Mucosa of descending colon (tissue), 3 donors: ENCODE data around the gene SLC43A1. TPM values are rescaled to one million over a fixed set of nuclear protein-coding genes. Genes with fewer than 3 reads are reported as not detected.

Source experiments
- ATAC-seq: fragments of 200-7000 bp; cut with Tn5 transposase; one replicate; pipeline ENCODE4 v1.9.1; 2020; ENCODE audit warnings: mild to moderate bottlenecking, moderate library complexity
- DNase-seq, 3 donors: peaks; one replicate each; pipeline ENCODE4 v3.0.0-alpha.2; 2020
- H3K36me3 ChIP-seq: fragments of 200-600 bp; one replicate; pipeline ENCODE4 v1.8.0; 2021; ENCODE audit warnings: low read depth, mild to moderate bottlenecking
- H3K4me1 ChIP-seq: fragments of 200-600 bp; one replicate; pipeline ENCODE4 v1.8.0; 2021; ENCODE audit warnings: low read depth, mild to moderate bottlenecking
- H3K4me3 ChIP-seq: fragments of 200-600 bp; one replicate; pipeline ENCODE4 v1.8.0; 2021; ENCODE audit warnings: mild to moderate bottlenecking
- H3K9me3 ChIP-seq: fragments of 200-600 bp; one replicate; pipeline ENCODE4 v1.8.0; 2021; ENCODE audit warnings: mild to moderate bottlenecking
- intact Hi-C, 2 donors: fragments of 100-400 bp; cut with DNase I in 1 of 2; cut with micrococcal nuclease in 1 of 2; formaldehyde crosslinking; loops; one replicate each; pipeline versions ENCODE4 v1.11.0 to v1.11.1; 2022; cut with DNase I, micrococcal nuclease
- total RNA-seq, 3 donors: library from RNA; stranded (reverse); fragmentation: NEBNext Ultra II Directional in 2 of 3; extraction: Animal tissue kit (Norgen Biotek cat#: 25700) in 2 of 3; gene quantifications; one replicate each; pipeline versions ENCODE4 v1.2.1 to v1.2.4, GENCODE V29; 2021 to 2023
- TF ChIP-seq, protein P1 (sequence below): fragments of 200-600 bp; IDR thresholded peaks from one replicate; pipeline ENCODE4 v1.8.0; 2022; ENCODE audit warnings: antibody characterized with exemption, mild to moderate bottlenecking
- donor health status: DM: no; HTN: no; CAD: no; lungs with moderate emphysema.
- donor health status: DM: no; HTN: no; CAD: no.
- donor health status: DM: no; HTN: yes; CAD: no.

The SLC43A1 gene
- total RNA-seq, 3 donors from 2014 or later: 8.3 to 22.6 (median 9.9) TPM

DNA sequence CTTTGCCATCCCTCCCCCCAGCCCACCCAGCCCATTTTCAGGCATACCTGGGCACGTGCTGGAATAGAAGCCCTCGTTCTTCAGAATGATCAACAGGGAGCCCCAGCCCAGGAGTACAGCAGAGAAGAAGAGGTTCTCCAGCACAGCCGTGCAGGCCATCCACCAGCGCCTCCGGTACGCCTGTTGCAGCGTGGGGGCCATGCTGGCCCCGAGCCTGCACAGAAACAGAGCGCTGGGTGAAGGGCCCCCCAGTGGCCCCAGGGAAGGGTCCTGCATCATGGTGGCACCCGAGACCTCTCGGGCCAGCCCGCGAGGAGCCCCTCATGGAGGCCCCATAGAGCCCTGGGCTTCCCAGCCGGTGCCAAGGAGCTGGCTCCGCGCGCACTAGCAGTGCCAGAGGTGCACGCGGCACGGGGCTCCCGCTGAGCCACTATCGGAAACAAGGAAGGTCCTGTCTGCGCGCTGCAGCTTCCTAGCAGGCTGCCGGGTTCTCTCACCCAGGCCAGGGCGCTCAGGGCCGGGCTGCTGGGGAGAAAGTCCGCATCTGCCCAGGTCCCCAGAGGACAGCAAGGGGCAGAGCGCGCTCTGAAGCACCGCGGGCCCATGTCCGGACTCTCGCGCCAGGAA, 1.5 kb downstream of the SLC43A1 start:
- Histone ChIP-seq H3K4me3 (peak overlapping the region; percentile 50), H3K4me1 (peaks cover 11% of the 10 kb centered on the region), H3K36me3 (no peaks in the 10 kb centered on the region), H3K9me3 (no peaks in the 10 kb centered on the region)
- ATAC-seq (peak; percentile 84), DNase-seq (peak; percentile 63 to 72 (median 72))
- TF ChIP-seq, protein P1, sequence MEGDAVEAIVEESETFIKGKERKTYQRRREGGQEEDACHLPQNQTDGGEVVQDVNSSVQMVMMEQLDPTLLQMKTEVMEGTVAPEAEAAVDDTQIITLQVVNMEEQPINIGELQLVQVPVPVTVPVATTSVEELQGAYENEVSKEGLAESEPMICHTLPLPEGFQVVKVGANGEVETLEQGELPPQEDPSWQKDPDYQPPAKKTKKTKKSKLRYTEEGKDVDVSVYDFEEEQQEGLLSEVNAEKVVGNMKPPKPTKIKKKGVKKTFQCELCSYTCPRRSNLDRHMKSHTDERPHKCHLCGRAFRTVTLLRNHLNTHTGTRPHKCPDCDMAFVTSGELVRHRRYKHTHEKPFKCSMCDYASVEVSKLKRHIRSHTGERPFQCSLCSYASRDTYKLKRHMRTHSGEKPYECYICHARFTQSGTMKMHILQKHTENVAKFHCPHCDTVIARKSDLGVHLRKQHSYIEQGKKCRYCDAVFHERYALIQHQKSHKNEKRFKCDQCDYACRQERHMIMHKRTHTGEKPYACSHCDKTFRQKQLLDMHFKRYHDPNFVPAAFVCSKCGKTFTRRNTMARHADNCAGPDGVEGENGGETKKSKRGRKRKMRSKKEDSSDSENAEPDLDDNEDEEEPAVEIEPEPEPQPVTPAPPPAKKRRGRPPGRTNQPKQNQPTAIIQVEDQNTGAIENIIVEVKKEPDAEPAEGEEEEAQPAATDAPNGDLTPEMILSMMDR: no peak
- intact Hi-C loops: no loop called here

- no peak overlapping the region for H3K4me3 ChIP-seq
- TF ChIP-seq, protein P1: no peak
- ATAC-seq (no peak), DNase-seq (no peak)
- no peaks in the 10 kb centered on the region for H3K36me3 ChIP-seq
- no peaks in the 10 kb centered on the region for H3K9me3 ChIP-seq
- peaks cover 11% of the 10 kb centered on the region for H3K4me1 ChIP-seq
- intact Hi-C loops: no loop called here
These were observed 2.1 kb downstream of the SLC43A1 start for GRCh38 chr11:57513452-57513795.

GRCh38 chr11:57512646-57513451, 2.7 kb downstream of the SLC43A1 start:
- no peaks in the 10 kb centered on the region for H3K9me3 ChIP-seq
- H3K36me3 ChIP-seq: no peaks in the 10 kb centered on the region
- no peak overlapping the region for H3K4me3 ChIP-seq
- peaks cover 11% of the 10 kb centered on the region for H3K4me1 ChIP-seq
- ATAC-seq: no peak
- intact Hi-C loops: no loop called here
- no peak for DNase-seq
- TF ChIP-seq, protein P1: no peak

DNA sequence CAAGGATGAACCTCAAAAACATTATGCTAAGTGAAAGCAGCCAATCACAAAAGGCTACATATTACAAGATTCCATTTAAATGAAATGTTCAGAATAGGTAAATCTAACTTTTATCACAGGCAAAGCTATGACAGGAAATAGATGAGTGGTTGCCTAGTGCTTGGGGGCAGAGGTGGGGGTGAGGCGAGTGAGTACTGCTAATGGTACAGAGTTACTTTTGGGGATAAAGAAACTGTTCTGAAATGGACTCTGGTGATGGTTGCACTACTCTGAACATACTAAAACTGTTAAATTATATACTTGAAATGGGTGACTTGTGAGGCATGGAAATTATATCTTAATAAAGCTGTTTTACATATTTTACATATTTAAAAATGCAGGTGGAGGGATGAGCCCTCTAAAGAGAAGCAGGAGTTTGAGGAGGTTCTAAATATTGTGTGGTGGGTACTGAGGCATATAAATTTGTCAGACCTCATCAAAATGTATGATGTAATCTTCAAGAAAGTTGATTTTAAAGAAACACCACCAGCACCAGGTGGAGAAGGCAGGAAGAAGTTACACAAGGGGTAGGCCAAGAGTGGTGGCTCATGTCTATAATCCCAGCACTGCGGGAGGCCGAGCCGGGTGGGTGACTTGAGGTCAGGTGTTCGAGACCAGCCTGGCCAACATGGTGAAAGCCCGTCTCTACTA, 3.6 kb downstream of the SLC43A1 start:
- intact Hi-C loops: no loop called here
- peaks cover 11% of the 10 kb centered on the region for H3K4me1 ChIP-seq
- DNase-seq (no peak), ATAC-seq (no peak)
- H3K9me3 ChIP-seq: no peaks in the 10 kb centered on the region
- H3K4me3 ChIP-seq: no peak overlapping the region
- no peaks in the 10 kb centered on the region for H3K36me3 ChIP-seq
- TF ChIP-seq, protein P1: no peak

DNA sequence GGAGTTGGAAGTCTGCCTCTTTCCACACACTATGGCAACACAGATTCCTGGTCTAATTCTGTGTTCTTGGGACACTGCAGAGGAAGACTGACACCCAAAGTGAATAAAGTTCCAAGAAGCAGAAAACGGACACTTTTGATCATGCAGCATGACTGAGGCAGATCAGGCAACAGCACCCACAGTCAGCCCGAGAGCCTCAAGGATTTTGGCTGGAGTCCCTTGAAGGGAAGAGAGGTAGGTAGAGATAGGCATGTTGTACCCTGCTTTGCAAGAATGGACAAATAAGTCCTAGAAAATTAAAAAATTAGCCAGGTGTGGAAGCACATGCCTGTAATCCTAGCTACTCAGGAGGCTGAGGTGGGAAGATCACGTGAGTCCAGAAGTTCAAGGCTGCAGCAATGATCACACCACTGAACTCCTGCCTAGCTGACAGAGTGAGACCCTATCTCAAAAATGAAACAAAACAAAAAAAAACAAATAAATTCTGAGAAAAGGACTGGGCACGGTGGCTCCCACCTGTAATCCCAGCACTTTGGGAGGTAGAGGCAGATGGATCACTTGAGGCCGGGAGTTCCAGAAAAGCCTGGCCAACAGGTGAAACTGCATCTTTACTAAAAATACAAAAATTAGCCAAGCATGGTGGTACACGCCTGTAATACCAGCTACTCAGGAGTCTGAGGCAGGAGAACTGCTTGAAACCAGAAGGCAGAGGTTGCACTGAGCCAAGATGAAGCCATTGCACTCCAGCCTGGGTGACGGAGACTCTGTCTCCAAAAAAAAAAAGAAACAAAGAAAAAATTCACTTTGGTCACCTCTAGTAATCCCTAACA, 6.9 kb downstream of the SLC43A1 start:
- ATAC-seq (no peak), DNase-seq (no peak)
- H3K4me1 ChIP-seq: peaks cover 4% of the 10 kb centered on the region
- H3K4me3 ChIP-seq: no peak overlapping the region
- intact Hi-C loops: no loop called here
- no peaks in the 10 kb centered on the region for H3K36me3 ChIP-seq
- no peaks in the 10 kb centered on the region for H3K9me3 ChIP-seq
- TF ChIP-seq, protein P1: no peak
